HG02870 (cell line): ENCODE results near the gene POLR1A.

Experiments used
- ATAC-seq: cut with Tn5 transposase; IDR thresholded peaks from one replicate; pipeline ENCODE4 v1.9.1; 2021; ENCODE audit warnings: mild to moderate bottlenecking, moderate library complexity; ENCODE audit not compliant: unreplicated experiment

The POLR1A gene

GRCh38 chr2:86065512-86065911 is 40.2 kb downstream of the POLR1A start:
- ATAC-seq = no peak

DNA sequence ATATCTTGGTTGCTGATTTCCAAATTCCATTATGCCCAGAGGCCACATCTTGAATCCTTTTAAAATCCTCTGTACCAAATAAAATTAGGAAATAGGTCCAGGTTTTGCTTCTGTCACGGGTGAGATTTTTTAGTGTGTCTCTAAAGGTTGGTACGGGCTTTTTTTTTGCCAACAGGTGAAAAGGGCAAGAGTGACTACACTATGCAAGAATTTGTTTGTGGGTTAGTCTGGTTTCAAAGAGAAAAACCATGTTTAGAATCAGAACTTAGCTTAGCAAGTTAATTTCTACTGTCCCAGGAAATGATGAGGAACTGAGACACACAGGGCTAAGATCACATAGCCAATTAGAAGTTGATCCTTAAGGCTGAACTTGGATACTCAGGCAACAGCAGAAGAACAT is 41.7 kb downstream of the POLR1A start:
- ATAC-seq = no peak

- no peak for ATAC-seq
Observed at GRCh38 chr2:86062043-86062442, 43.6 kb downstream of the POLR1A start.

DNA sequence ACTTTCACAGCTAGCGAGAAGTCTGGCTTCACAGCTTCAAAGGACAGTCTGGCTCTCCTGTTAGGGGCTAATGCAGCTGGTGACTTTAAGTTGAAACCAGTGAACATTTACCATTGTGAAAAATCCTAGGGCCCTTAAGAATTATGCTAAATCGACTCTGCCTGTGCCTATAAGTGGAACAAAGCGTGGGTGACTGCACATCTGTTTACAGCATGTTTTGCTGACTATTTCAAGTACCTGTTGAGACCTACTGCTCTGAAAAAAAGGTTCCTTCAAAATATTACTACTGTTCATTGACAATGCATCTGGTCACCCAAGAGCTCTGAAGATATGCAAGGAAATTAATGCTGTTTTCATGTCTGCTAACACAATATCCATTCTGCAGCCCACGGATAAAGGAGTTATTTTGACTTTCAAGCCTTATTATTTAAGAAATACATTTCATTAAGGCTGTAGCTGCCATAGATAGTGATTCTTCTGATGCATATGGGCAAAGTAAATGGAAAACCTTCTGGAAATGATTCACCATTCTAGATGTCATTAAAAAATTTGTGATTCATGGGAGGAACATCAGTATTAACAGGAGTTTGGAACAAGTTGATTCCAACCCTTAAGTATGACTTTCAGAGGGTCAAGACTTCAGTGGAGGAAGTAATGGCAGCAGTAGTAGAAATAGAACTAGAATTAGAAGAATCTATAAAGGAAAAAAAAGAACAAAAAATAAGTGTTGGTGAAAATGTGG is 48.9 kb downstream of the POLR1A start:
- no peak for ATAC-seq

DNA sequence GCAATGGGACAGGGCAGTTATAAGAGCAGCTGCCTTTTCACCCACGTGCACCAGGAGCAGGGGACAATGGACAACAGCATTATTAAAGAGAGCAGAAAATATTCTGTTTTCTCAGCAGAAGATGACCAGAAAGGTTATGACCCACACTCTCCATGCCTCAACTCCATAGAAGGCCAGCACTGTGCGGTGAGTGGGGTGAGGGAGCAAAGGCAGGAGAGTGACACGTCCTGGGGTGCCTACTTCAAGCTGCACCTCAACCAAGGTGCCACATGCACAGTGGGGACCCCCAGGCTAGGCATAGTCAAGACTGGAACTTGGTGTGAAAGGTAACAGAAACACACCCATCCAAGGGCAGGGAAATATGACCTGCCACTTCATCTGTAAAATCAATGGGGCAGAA is 50.4 kb downstream of the POLR1A start:
- ATAC-seq = no peak

GRCh38 chr2:86054535-86055082 is 51.1 kb downstream of the POLR1A start:
- no peak for ATAC-seq

GRCh38 chr2:86053166-86053565 is 52.5 kb downstream of the POLR1A start:
- ATAC-seq = no peak

DNA sequence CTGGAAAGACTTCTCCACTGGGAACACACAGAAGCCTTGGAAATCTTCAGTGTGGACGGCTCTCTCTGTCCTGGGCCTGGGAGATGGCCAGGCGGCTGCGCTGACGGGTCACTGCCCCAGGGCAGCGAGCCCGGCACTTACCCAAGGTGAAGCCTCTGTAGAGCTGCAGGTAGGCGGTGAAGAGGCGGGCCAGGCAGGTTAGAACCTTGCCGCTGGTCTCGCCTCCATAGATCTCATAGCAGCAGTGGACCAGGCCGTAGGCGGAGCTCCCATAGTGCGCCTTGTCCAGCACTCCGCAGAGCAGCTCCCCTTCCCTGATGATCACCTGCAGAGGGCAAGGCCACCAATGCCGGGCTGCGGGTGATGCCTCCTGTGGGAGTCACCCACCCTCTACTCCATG is 53.0 kb downstream of the POLR1A start:
- no peak for ATAC-seq

DNA sequence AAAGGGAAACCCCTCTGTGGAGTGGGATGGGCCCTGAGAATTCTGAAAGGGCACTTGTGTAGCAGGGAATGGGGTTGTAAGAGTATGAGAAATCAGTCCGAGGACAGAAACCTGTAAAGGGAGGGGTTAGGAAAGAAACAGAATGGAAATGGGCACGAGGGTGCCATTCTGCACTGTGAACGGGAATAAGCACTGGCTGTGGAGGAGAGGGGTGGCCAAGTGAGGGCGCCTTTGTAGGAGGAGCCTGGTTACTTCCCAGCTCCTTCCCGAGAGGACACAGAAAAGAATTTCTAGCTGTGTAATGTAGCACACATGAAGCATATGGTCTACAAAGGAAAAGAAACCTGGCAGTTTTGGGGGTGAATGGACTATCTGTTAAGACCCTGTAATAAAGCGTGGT is 53.4 kb downstream of the POLR1A start:
- ATAC-seq = no peak

GRCh38 chr2:86050301-86050700 is 55.4 kb downstream of the POLR1A start:
- ATAC-seq = no peak

- ATAC-seq = no peak
Observed at GRCh38 chr2:86049529-86049928, 56.2 kb downstream of the POLR1A start.

GRCh38 chr2:86048888-86049287 is 56.8 kb downstream of the POLR1A start:
- ATAC-seq = no peak

- ATAC-seq = no peak
Observed at GRCh38 chr2:86048383-86048701, 57.3 kb downstream of the POLR1A start.

- ATAC-seq = no peak
Observed at GRCh38 chr2:86047575-86048382, 57.9 kb downstream of the POLR1A start.

DNA sequence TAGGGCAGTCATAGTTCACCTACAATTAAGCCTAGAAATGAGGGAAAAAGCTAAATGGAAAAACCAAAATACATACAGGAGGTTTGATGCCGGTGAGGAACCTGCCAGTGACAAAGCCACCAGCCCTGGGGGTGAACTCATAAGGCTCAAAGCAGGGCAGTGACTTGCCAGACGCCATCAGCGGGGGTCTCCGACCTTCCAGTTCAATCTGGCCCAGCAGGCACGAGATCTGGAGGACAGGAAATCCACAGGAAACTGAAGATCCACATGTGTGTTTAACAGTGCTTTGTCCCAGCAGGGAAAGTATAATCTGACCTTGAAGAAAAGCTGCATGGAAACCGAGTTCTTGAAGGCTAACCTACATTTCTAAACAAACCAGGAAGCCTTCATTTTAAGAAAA is 60.1 kb downstream of the POLR1A start:
- ATAC-seq = no peak

DNA sequence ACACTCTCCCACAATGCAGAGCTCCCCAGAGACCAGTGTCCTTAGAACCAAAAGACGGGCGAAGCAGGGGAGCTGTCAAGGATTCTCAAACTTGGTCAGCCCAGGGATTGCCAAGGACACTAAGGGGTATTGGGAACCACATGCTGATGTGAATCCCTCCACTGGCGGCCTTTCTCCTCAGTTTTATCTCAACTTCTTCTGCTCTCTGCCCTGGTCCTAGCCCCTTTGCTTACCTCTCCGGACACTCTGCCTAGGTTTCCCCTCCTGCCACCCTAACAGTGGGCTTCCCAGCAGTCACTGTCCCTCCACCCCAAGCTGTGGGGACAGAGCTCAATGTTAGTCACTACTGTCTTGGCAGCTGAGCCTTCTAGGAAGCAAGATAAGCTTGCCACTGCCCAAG is 61.1 kb downstream of the POLR1A start:
- no peak for ATAC-seq

DNA sequence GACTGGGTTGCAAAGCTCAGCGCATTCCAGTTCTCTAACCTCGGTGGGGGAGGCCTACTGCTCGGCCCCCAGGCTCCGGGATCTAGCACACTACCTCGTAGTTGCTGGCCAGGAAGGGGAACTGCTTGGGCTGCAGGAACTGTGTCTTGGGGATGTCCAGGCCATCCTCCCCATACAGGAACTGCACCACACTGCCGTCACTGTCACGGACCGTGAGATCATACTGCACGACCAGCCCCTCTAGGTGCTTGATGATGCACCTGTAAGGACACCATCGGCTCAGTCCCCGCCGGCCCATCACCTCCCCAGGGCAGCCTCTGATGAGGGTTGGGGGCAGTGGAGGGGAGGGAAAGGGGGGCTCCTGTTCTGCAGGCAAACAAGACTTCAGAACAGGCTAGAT is 61.6 kb downstream of the POLR1A start:
- no peak for ATAC-seq

DNA sequence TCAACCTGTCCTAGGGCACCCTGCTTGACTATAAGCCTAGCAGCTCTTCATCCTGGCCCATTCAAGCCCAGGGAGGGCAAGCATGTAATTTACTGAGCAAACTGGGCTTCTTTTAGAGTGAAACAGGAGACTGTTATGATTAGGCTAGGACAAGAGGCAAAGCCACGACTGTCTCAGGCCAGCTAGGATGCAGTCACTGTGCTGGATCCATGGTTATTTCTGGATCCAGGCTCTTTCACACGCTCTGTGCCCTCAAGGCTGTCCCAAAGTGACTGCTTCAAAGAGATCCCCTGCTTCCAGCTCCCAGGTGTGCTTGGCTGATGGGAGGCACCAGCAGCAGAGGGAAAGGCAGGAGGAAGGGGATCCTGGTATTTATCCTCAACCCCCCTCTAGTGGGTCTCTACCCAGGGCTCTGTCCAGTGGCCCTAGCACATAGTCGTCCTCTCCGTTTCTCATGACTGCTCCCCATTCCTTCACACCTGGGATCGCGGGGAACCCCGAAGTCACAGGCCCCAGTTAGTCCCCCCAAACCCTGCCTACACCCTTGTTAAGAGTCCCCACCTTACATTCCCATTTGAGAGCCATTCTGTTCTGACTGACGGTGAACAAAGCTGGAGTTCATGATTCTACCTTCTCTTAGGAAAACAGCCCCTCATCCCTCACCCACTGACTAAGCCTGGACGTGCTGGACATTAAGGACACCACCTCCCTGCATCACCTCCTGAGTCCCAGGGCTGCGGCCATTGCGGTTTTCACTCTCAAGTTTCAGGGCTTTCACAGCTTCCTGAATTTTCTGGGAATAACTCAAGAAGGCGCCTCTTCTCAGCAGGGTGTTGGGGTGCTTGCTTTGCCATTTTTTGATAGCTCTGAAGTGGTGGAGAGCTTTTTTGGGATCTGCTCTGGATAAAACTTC is 63.2 kb downstream of the POLR1A start:
- ATAC-seq = no peak

DNA sequence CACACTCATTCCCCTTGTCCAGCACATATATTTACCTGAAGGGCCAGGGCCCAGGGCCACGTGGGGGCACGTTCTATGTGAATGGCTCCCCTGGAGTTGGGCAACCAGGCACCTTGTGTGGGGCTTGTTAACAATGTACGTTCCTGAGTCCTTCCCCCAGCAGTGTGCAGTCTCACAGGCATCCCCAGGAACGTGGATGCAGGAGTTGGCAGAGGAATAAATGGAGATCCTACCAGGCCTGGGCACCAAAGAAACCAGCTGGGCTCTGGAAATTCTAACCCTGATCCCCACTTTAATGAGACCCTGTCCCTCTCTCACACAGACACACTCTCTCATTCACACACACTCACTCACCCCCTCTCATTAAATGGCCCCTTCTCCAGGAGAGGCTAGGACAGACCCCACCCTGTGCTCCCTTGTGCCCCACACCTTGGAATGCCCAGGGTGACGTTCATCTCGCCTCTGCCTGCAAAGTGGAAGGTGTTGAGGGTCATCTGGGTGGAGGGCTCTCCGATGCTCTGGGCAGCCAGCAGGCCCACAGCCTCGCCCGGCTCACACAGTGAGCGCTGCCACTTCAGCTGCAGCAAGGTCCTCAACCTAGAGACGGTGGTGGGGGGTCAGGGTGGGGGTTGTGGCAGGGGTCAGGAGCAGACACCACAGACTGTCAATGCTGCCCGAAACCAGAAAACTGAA is 65.6 kb downstream of the POLR1A start:
- no peak for ATAC-seq

DNA sequence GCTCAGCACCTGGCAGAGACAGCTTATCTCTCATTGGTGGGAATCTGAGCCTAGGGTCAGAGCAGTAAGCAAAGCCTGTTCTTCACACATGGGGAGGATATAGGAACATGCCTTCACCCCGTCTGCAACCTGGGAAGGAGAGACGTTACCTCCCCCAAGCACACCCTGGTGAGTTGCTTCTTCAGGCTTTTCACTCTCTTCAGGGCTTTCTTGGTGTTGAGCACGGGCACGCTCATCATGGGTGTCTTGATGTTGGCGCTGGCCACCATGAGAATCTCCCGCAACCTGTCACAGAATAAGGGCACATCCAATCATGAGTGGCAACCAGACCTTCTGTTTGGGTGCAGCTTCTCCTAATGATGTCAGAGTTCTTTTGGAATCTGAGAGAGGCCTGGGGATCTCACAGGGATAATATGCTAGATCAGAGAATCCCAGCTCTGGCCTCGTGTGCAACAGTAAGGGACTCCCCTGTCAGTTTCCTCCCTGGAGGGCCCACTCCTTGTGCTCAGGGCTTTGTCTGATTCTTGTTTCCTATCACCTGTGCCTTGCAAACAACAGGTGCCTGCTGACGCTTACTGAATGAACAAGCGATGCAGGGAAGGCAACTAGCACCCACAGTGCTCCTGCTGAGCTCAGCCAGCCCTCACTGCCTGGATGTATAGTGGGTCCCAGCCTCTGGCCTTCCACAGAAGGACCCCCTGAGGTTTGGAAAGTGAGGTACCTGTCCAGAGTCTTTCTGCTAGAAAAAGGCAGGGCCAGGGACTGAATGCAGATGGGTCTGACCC is 66.3 kb downstream of the POLR1A start:
- ATAC-seq = no peak
